ENCODE data around the gene SLC28A3. TPM values are rescaled to one million over a fixed set of nuclear protein-coding genes. Genes with fewer than 3 reads are reported as not detected.

The SLC28A3 gene
- polyA plus RNA-seq, 3 donors from 2014 or later: 0.28 TPM; not detected in 2

GRCh38 chr9:84305497-84306131 lies 34.9 kb downstream of the SLC28A3 start:
- no peaks in the 10 kb centered on the region for H3K9me3 Mint-ChIP-seq
- H3K36me3 Mint-ChIP-seq: peaks cover 0 to 4% (median 0%) of the 10 kb centered on the region in 3 donors
- no peak overlapping the region for H3K4me3 Mint-ChIP-seq
- no peaks in the 10 kb centered on the region for H3K27me3 Mint-ChIP-seq (ENCODE audit: low read depth in 3 of 3)
- no peak for DNase-seq
- H3K4me1 Mint-ChIP-seq: peaks cover 0 to 5% of the 10 kb centered on the region in 2 donors
- H3K27ac Mint-ChIP-seq: peak overlapping the region in 1 of 6 donors; percentile 48

GRCh38 chr9:84304166-84304565 lies 36.4 kb downstream of the SLC28A3 start:
- Mint-ChIP-seq H3K36me3 (peaks cover 0 to 4% (median 0%) of the 10 kb centered on the region in 3 donors), H3K9me3 (no peaks in the 10 kb centered on the region), H3K4me1 (no peaks in the 10 kb centered on the region), H3K27ac (no peak overlapping the region), H3K27me3 (ENCODE audit: low read depth in 3 of 3) (peaks cover 0 to 3% (median 0%) of the 10 kb centered on the region in 3 donors), H3K4me3 (no peak overlapping the region)
- DNase-seq: no peak

- DNase-seq: no peak
- H3K4me1 Mint-ChIP-seq: no peaks in the 10 kb centered on the region
- H3K27ac Mint-ChIP-seq: no peak overlapping the region
- no peaks in the 10 kb centered on the region for H3K9me3 Mint-ChIP-seq
- no peak overlapping the region for H3K4me3 Mint-ChIP-seq
- H3K36me3 Mint-ChIP-seq: no peaks in the 10 kb centered on the region
- H3K27me3 Mint-ChIP-seq (ENCODE audit: low read depth in 3 of 3): peaks cover 0 to 4% (median 0%) of the 10 kb centered on the region in 3 donors
These were observed 37.5 kb downstream of the SLC28A3 start for GRCh38 chr9:84303061-84303460.

GRCh38 chr9:84301851-84302250 lies 38.7 kb downstream of the SLC28A3 start:
- Mint-ChIP-seq H3K27ac (no peak overlapping the region), H3K4me1 (peaks cover 0 to 2% of the 10 kb centered on the region in 2 donors), H3K36me3 (no peaks in the 10 kb centered on the region), H3K4me3 (no peak overlapping the region), H3K27me3 (ENCODE audit: low read depth in 3 of 3) (peaks cover 0 to 4% (median 0%) of the 10 kb centered on the region in 3 donors), H3K9me3 (no peaks in the 10 kb centered on the region)
- DNase-seq: no peak

- Mint-ChIP-seq H3K36me3 (no peaks in the 10 kb centered on the region), H3K9me3 (no peaks in the 10 kb centered on the region), H3K4me1 (peaks cover 11 to 18% of the 10 kb centered on the region in 2 donors), H3K27me3 (ENCODE audit: low read depth in 3 of 3) (peaks cover 0 to 4% (median 0%) of the 10 kb centered on the region in 3 donors), H3K4me3 (no peak overlapping the region), H3K27ac (no peak overlapping the region)
- no peak for DNase-seq
These were observed 40.3 kb downstream of the SLC28A3 start for GRCh38 chr9:84300271-84300670.

DNA sequence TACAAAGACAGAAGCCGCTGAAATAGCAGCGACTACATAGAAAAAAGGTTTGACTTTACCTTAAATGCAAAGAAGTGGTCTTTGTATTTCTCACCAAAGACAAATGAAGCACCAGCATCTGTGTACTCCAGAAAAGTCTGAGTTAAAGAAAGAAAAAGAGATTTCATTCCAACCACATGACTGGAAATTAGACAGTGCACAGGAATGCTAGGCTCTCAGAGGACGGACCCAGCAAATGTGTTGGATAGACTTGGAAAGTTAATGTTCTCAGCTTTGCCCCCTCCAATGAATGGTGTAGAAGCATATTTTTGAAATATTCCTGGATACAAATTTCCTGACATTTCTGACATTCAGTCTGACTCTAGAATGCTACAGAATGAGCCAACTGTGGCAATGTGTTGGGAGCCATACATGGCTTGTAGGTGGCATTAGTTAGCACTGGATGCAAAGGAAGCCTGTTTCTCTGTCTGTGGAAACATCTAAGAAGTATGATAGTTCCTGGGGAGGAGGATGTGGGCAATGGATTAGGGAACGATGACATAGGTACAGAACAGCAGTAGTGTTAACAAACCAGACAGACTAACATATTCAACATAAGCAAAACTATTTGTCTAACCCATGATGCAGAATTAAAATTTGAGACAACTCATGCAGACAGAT lies 43.3 kb downstream of the SLC28A3 start:
- Mint-ChIP-seq H3K4me1 (peaks cover 33 to 47% of the 10 kb centered on the region in 2 donors), H3K9me3 (no peaks in the 10 kb centered on the region), H3K27me3 (ENCODE audit: low read depth in 3 of 3) (peaks cover 0 to 4% (median 0%) of the 10 kb centered on the region in 3 donors)

GRCh38 chr9:84296146-84296843 lies 44.3 kb downstream of the SLC28A3 start:
- peak in 2 of 3 donors; percentile 5 to 33 for DNase-seq
- Mint-ChIP-seq H3K27ac (peak overlapping the region; percentile 50 to 86 (median 80)), H3K27me3 (ENCODE audit: low read depth in 3 of 3) (peaks cover 0 to 4% (median 0%) of the 10 kb centered on the region in 3 donors), H3K9me3 (no peaks in the 10 kb centered on the region), H3K4me1 (peaks cover 34 to 51% of the 10 kb centered on the region in 2 donors), H3K36me3 (no peaks in the 10 kb centered on the region), H3K4me3 (peak overlapping the region in 2 of 5 donors; percentile 5 to 14)

More for the DNA sequence above, 43.3 kb downstream of the SLC28A3 start:
- no peak for DNase-seq
- peak overlapping the region in 1 of 6 donors; percentile 43 for H3K27ac Mint-ChIP-seq
- H3K4me3 Mint-ChIP-seq: no peak overlapping the region
- H3K36me3 Mint-ChIP-seq: no peaks in the 10 kb centered on the region

DNA sequence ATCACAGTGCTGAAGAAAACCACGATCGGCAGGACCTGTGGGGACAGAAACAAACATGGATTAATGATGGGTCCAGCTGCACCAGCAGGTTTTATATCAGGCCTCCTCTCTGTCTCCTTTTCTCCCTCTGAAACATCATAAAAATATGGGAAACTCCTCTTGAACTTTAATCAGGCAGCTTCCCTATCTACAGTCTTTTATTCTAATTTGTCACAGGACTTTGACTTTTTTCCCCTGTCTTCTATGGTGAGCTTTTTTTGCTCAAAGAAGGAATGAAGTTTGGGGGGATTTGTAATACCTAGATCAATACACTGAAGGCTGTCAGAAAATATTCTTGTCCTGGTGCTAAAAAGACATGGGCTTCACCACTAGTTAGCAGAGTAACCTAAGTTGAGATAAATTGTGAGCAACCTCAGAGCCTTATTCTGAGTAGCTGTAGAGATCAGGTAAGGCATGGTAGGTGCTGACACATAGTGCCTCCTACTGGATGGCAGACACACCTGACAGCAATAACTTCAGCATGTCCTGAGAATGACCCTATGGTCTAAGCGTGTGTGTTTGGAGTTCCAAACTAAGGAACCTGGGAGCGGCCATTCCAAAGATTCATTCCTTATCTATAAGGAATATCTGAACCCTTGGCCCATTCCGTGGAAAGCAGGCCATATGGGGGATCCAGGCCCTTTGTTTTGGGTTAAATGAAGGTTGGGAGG lies 46.2 kb downstream of the SLC28A3 start:
- Mint-ChIP-seq H3K9me3 (no peaks in the 10 kb centered on the region), H3K4me1 (peaks cover 36 to 60% of the 10 kb centered on the region in 2 donors), H3K4me3 (peak overlapping the region in 2 of 5 donors; percentile 19 to 32), H3K36me3 (peaks cover 0 to 4% (median 0%) of the 10 kb centered on the region in 3 donors), H3K27me3 (ENCODE audit: low read depth in 3 of 3) (peaks cover 0 to 3% (median 3%) of the 10 kb centered on the region in 3 donors), H3K27ac (peak overlapping the region in 3 of 6 donors; percentile 6 to 67 (median 25))
- no peak for DNase-seq

DNA sequence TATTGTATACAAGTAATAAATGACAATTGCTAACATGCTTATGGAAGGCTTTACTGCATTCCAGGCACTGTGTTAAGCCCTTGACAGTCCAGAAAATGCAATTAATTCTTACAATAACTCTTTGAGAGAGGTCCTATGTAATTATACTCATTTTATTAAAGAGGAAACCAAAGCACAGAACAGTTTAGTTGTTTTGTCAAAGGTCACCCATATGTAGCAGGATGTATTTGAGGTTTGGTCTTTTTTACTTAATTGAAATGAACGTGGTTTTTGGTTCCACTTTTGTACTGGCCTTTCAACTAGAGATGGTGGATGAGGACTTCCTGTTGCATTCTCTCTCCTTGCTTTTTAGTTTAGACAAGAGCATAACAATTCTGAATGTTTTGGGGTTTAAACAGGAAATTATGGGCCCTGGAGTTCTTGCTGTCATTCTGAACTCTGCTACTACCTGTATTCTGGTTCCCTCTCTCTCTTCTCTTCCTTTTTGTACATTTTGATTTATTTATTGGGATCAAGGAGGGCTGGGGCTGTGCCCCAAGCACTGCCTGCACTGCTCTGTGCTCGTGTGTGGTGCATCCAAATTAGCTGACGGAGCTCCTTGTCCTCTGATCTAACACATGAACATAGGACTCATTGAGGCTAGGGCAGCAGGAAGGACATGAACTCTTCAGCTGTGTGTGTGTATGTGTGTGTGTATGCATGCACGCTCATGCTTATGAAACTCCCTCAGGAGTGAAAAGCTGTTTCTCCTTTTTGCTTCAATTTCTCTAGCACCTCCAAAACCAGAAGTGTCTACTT lies 47.4 kb downstream of the SLC28A3 start:
- H3K4me3 Mint-ChIP-seq: peak overlapping the region; percentile 30 to 77 (median 59)
- peak overlapping the region; percentile 67 to 92 (median 84) for H3K27ac Mint-ChIP-seq
- peaks cover 36 to 60% of the 10 kb centered on the region in 2 donors for H3K4me1 Mint-ChIP-seq
- H3K36me3 Mint-ChIP-seq: peaks cover 0 to 4% (median 0%) of the 10 kb centered on the region in 3 donors
- no peaks in the 10 kb centered on the region for H3K9me3 Mint-ChIP-seq
- H3K27me3 Mint-ChIP-seq (ENCODE audit: low read depth in 3 of 3): peaks cover 0 to 3% (median 0%) of the 10 kb centered on the region in 3 donors
- peak in 2 of 3 donors; percentile 14 to 20 for DNase-seq

- peak overlapping the region in 2 of 6 donors; percentile 9 to 34 for H3K27ac Mint-ChIP-seq
- no peaks in the 10 kb centered on the region for H3K9me3 Mint-ChIP-seq
- H3K27me3 Mint-ChIP-seq (ENCODE audit: low read depth in 3 of 3): peaks cover 0 to 3% (median under 1%) of the 10 kb centered on the region in 3 donors
- peaks cover 0 to 4% (median 0%) of the 10 kb centered on the region in 3 donors for H3K36me3 Mint-ChIP-seq
- peaks cover 5 to 16% of the 10 kb centered on the region in 2 donors for H3K4me1 Mint-ChIP-seq
- DNase-seq: no peak
- no peak overlapping the region for H3K4me3 Mint-ChIP-seq
These were observed 55.2 kb downstream of the SLC28A3 start for GRCh38 chr9:84285381-84285780.

DNA sequence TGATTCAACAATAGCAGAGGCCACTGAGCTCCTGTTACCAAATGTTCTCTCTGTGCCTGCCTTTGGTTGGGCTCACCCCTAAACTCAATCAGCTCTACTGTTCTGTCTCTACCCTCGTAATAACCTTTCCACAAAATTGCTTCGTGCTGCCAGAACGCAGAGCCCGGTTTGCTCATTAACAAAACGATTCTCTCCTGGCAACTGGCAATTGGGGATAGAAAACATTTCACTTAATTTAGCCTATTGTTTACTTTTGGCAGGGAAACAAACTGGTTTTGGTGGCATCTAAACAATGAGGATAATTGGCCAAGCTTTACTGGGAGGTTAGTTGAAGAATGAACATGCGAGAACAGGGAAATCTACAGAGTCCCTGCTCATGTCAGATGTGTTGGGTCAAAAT lies 56.6 kb downstream of the SLC28A3 start:
- no peaks in the 10 kb centered on the region for H3K9me3 Mint-ChIP-seq
- peaks cover 0 to 6% (median 0%) of the 10 kb centered on the region in 3 donors for H3K27me3 Mint-ChIP-seq (ENCODE audit: low read depth in 3 of 3)

DNA sequence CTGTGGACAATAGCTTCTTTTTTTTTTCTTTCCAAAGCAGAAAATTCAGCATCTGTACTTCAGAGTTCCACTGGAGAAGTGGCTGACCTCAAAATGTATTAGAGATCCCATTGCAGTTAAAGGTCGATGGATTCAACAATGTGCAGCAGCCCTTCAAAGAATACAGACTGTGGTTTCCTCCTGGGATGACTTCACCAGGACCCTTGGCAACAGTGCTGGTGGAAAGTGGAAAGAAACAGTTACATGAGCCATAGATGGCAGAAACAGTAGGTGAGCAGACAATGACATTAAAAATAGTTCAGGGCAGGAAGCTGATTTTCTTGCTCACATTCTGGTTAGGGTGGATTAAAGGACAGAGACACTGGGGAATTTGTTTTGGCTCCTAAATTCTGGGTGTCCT lies 62.4 kb downstream of the SLC28A3 start:
- no peak for DNase-seq
- H3K27ac Mint-ChIP-seq: no peak overlapping the region
- H3K4me1 Mint-ChIP-seq: no peaks in the 10 kb centered on the region
- no peaks in the 10 kb centered on the region for H3K36me3 Mint-ChIP-seq
- H3K27me3 Mint-ChIP-seq (ENCODE audit: low read depth in 3 of 3): peaks cover 0 to 8% (median 7%) of the 10 kb centered on the region in 3 donors
- no peaks in the 10 kb centered on the region for H3K9me3 Mint-ChIP-seq
- H3K4me3 Mint-ChIP-seq: no peak overlapping the region

More for the DNA sequence above, 56.6 kb downstream of the SLC28A3 start:
- Mint-ChIP-seq H3K36me3 (no peaks in the 10 kb centered on the region), H3K27ac (no peak overlapping the region), H3K4me1 (peaks cover 5 to 13% of the 10 kb centered on the region in 2 donors), H3K4me3 (no peak overlapping the region)
- no peak for DNase-seq

GRCh38 chr9:84277646-84278045 lies 62.9 kb downstream of the SLC28A3 start:
- Mint-ChIP-seq H3K27me3 (ENCODE audit: low read depth in 3 of 3) (peaks cover under 1 to 9% (median 8%) of the 10 kb centered on the region in 3 donors), H3K36me3 (no peaks in the 10 kb centered on the region), H3K9me3 (no peaks in the 10 kb centered on the region), H3K4me1 (no peaks in the 10 kb centered on the region), H3K4me3 (no peak overlapping the region), H3K27ac (no peak overlapping the region)
- DNase-seq: no peak
